ENCODE results near the gene FRY. TPM values are rescaled to one million over a fixed set of nuclear protein-coding genes. Genes with fewer than 3 reads are reported as not detected.

Gene FRY
- total RNA-seq, 1 donor: 12.5 TPM

DNA sequence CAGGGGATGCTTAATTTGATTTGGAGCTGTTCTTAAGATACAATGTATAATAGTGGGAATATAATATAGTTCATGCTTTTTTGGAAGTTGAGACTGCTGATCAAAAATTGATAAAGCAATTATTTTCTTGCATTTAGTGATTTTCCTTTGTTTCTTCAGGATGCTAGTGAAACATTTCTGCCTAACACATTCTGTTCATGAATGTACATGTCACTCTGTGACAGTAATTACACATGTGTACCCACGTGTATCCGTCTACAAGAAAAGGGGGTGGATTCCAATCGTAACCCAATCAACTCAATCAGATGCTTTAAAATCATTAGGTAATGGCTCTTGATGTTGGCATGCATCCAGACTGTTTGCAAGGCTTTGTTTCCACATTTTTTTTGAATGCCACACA, 5.0 kb upstream of the FRY start:
- H3K4me1 ChIP-seq (ENCODE audit: insufficient read depth, low read length): peaks cover 12% of the 10 kb centered on the region

DNA sequence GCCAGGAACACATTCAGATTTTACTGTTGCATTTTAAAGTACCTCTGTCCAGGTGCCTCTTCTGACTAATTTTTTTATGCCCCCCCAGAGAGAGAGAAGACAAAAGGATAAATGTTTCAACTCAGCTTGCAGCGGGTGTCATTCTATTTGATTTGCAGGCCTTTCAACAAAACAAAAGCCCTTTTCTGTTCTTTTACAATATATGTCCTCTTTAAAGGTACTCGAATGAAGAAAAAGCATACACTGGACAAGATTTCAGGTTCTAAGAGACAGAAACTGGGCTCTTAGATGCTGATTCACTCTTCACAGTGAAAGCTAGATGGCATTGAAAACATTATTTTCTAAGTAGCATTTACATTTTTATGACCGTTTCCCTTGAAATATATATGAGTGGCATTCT, 2.9 kb upstream of the FRY start:
- Histone ChIP-seq H3K4me1 (ENCODE audit: insufficient read depth, low read length) (peaks cover 19% of the 10 kb centered on the region), H3K27me3 (ENCODE audit: insufficient read depth, low read length) (no peaks in the 10 kb centered on the region), H3K4me3 (ENCODE audit: low read length) (no peak overlapping the region), H3K9me3 (ENCODE audit: low read depth, low read length) (no peaks in the 10 kb centered on the region)

More for the DNA sequence above, 5.0 kb upstream of the FRY start:
- Histone ChIP-seq H3K4me3 (ENCODE audit: low read length) (no peak overlapping the region), H3K27me3 (ENCODE audit: insufficient read depth, low read length) (no peaks in the 10 kb centered on the region), H3K9me3 (ENCODE audit: low read depth, low read length) (no peaks in the 10 kb centered on the region)

DNA sequence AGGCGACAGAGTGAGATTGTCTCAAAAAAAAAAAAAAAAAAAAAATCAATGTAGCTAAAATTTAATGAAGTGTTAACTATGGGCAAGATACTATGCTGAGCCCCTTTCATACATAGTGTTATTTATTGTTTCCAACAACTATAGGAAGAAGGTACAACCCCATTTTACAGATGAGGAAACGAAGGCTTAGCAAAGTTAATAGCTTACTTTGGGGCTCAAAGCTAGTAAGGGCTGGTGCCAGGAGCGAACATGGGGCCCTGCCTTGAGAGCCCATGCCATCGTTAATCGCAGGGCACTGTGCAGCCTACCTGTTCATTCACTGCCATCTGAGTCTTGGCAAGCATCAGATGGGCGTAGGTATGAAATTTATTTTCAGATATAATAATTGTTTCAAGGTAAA, 1.9 kb upstream of the FRY start:
- Histone ChIP-seq H3K4me1 (ENCODE audit: insufficient read depth, low read length) (peaks cover 29% of the 10 kb centered on the region), H3K9me3 (ENCODE audit: low read depth, low read length) (no peaks in the 10 kb centered on the region), H3K4me3 (ENCODE audit: low read length) (no peak overlapping the region), H3K27me3 (ENCODE audit: insufficient read depth, low read length) (no peaks in the 10 kb centered on the region)

DNA sequence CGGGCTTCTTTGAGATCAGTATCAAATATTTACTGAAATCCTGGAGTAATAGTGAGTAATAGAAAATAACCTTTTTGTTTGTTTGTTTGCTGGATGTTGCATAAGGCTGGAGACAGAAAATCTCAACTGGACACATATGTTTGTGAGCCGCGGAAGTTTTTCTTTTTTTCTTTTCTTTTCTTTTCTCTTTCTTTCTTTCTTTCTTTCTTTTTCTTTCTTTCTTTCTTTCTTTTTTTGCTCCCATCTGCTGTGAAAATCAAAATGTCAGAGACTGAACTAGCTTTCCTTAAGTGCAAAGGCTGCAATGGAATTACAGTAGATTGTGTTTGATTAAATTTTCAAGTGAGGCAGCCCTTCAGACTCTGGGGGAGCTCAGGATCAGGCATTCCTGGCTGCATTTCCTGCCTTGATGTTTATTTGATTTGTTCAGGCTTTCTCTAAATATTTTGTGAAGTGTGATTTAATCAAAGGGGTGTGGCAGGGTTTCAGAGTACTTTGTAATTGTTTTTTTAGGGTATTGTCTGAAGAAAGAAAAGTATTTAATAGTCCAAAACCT, 319 bp downstream of the FRY start:
- H3K9me3 ChIP-seq (ENCODE audit: low read depth, low read length): no peaks in the 10 kb centered on the region
- peak overlapping the region; percentile 69 for H3K4me3 ChIP-seq (ENCODE audit: low read length)
- no peaks in the 10 kb centered on the region for H3K27me3 ChIP-seq (ENCODE audit: insufficient read depth, low read length)
- H3K4me1 ChIP-seq (ENCODE audit: insufficient read depth, low read length): peaks cover 51% of the 10 kb centered on the region

DNA sequence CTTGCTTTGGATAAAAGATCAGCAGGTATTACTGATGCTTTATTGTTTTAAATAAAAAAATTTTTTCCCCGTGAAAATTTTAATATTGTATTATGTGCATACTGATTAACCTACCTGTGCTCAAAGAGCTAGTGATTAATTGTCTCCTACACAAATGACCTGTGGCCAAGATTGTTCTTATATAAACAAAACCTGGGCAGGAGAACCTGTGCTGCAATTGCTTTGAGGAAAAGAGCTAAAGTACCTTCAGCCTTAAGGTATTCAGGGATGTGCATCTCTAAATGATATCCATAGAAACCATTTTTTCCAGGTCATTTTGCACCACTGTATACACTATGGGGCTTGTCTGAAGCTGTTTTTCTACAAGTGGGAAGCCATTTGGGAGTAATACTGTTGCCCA, 1.2 kb downstream of the FRY start:
- Histone ChIP-seq H3K27me3 (ENCODE audit: insufficient read depth, low read length) (no peaks in the 10 kb centered on the region), H3K9me3 (ENCODE audit: low read depth, low read length) (no peaks in the 10 kb centered on the region), H3K4me3 (ENCODE audit: low read length) (peak overlapping the region; percentile 13), H3K4me1 (ENCODE audit: insufficient read depth, low read length) (peaks cover 55% of the 10 kb centered on the region)

DNA sequence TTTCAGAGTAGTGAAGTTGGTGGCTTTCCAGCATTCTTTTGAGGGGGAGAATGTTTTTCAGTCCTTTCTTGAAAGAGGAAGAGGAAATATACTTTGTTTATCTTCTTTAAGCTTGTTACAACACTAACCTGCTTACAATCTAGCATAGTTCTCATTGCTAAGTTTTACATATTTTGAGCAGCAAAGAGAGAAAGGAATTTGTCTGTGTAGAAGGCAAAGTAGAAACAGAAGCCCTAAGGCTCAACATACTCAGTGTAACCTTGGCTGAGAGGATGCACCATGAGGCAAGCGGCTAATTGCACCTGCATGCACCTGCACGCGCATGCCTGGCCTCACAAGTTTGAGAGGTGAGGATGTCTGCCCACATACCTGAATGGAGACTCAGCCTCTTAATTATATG, 2.2 kb downstream of the FRY start:
- peak overlapping the region; percentile 19 for H3K4me3 ChIP-seq (ENCODE audit: low read length)
- H3K9me3 ChIP-seq (ENCODE audit: low read depth, low read length): no peaks in the 10 kb centered on the region
- peaks cover 55% of the 10 kb centered on the region for H3K4me1 ChIP-seq (ENCODE audit: insufficient read depth, low read length)

DNA sequence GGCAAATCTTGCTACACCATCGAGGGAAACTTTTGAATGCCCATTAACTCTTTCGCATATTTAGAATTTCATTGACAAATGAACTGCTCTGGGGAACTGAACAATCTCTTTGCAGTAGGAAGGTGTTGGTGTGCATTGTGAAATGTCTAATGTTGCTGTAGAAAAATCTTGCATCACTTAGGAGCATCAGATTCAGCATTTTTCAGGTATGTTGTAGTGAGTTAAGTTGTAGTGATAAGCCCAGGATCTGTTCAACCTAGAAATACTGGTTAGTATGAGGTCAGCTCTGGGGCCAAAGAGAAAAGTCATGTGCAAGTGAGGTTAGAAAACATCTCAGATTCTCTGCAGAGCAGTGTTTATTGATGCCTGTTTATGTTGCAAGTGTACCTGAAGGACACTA, 4.1 kb downstream of the FRY start:
- H3K9me3 ChIP-seq (ENCODE audit: low read depth, low read length): no peaks in the 10 kb centered on the region
- H3K4me1 ChIP-seq (ENCODE audit: insufficient read depth, low read length): peaks cover 51% of the 10 kb centered on the region
- no peak overlapping the region for H3K4me3 ChIP-seq (ENCODE audit: low read length)

More for the DNA sequence above, 2.2 kb downstream of the FRY start:
- H3K27me3 ChIP-seq (ENCODE audit: insufficient read depth, low read length): no peaks in the 10 kb centered on the region

DNA sequence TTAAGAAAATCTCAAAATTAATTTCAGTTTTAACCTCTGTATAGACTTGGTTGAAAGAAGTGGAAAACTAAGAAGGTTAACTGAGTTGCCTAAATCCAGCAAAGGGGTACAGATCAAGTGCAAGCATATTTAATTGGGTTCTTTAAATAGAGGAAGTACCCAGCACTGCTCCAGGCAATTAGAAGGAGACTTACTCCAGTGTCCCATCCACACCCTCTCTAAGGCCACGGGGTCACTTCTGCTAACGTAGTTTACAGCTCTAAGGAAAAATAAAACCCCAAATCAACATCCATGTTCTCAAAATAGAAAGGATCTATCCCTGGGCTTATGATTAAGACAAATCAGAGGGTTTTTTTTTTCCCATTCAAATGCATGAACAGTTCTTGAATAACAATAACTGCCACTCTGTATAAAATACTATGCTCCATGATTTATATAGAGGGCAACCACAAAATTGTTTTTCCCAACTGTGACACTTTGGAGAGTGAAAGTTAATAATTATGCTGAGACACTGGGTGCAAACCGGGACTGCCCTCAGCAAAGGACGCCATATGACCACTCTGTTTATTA, 4.6 kb downstream of the FRY start:
- Histone ChIP-seq H3K27me3 (ENCODE audit: insufficient read depth, low read length) (no peaks in the 10 kb centered on the region), H3K4me3 (ENCODE audit: low read length) (no peak overlapping the region), H3K9me3 (ENCODE audit: low read depth, low read length) (no peaks in the 10 kb centered on the region), H3K4me1 (ENCODE audit: insufficient read depth, low read length) (peaks cover 49% of the 10 kb centered on the region)

More for the DNA sequence above, 4.1 kb downstream of the FRY start:
- no peaks in the 10 kb centered on the region for H3K27me3 ChIP-seq (ENCODE audit: insufficient read depth, low read length)

DNA sequence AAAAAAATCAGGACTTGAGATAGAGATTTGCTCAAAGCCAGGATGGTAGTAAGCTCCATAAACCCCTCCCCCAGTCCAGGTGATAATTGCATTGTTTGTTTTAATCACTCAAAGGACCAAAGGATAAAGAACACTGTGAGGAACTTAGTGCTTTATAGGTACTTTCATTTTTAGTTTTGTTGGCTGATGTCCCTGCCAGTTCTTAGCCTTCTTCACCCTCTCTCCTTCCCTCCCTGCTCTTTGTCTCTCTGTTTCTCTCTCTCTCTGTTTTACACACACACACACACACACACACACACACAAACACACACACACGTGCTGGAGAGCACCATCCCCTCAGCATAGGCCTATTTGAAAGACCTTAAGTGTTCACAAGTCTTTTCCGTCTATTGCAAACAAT, 5.2 kb downstream of the FRY start:
- peaks cover 51% of the 10 kb centered on the region for H3K4me1 ChIP-seq (ENCODE audit: insufficient read depth, low read length)

DNA sequence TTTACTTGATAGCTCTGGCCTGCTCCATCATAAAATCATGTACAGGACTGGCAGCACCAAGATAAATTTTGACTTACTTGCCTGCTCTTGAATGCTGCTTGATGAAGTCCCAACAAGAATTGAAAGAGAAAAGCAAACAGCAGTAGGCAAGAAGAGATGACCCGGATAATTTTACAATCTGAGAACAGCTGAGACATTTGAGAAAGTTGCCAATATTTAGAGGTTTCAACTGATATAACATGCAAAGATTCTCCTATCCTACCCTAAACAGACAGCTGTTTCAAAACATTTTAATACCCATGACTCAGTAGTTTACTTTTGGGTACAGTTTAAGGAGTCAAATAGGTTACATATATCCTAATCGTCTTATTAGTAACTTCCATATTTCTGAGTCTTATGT, 5.9 kb downstream of the FRY start:
- Histone ChIP-seq H3K9me3 (ENCODE audit: low read depth, low read length) (no peaks in the 10 kb centered on the region), H3K4me1 (ENCODE audit: insufficient read depth, low read length) (peaks cover 54% of the 10 kb centered on the region), H3K4me3 (ENCODE audit: low read length) (no peak overlapping the region), H3K27me3 (ENCODE audit: insufficient read depth, low read length) (no peaks in the 10 kb centered on the region)

More for the DNA sequence above, 5.2 kb downstream of the FRY start:
- no peak overlapping the region for H3K4me3 ChIP-seq (ENCODE audit: low read length)
- H3K9me3 ChIP-seq (ENCODE audit: low read depth, low read length): no peaks in the 10 kb centered on the region
- no peaks in the 10 kb centered on the region for H3K27me3 ChIP-seq (ENCODE audit: insufficient read depth, low read length)

DNA sequence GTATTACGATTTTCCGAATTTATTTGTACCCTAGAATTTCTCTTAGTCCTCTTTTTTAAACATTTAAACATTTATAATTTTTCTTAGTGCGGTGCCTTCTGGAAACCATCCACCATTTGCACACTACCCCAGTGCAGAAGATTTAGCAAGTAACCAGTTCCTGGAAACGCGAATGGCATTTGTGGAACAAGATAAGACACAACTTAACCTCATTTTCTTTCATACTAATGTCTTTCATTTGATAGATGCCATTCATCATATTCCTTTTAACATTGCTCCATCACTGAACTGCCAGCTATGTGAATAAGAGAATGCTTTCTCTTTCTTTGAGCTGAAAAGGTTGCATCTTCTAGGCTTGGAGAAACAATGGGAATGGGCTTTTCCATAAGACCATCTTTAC, 6.8 kb downstream of the FRY start:
- Histone ChIP-seq H3K27me3 (ENCODE audit: insufficient read depth, low read length) (no peaks in the 10 kb centered on the region), H3K9me3 (ENCODE audit: low read depth, low read length) (no peaks in the 10 kb centered on the region), H3K4me3 (ENCODE audit: low read length) (no peak overlapping the region), H3K4me1 (ENCODE audit: insufficient read depth, low read length) (peaks cover 54% of the 10 kb centered on the region)

DNA sequence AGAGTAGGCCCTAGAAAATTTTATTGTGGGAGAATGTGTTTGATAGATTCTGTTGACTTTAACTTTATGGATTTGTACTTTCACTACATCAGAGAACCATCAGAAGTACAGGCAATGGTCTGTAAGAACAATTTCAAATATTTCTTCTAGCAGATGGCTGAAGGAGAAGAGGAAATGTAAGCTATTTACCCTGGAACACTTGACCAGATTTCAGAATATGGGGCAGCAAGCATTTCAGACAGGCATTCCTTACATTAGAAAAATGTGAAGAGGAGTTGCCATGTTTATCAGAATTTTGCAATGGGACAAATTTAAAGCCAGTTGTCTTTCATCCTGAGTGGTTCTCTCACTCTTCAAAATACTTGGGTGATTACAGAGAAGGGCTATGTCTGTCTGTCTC, 7.5 kb downstream of the FRY start:
- Histone ChIP-seq H3K4me3 (ENCODE audit: low read length) (no peak overlapping the region), H3K27me3 (ENCODE audit: insufficient read depth, low read length) (no peaks in the 10 kb centered on the region), H3K4me1 (ENCODE audit: insufficient read depth, low read length) (peaks cover 50% of the 10 kb centered on the region)

DNA sequence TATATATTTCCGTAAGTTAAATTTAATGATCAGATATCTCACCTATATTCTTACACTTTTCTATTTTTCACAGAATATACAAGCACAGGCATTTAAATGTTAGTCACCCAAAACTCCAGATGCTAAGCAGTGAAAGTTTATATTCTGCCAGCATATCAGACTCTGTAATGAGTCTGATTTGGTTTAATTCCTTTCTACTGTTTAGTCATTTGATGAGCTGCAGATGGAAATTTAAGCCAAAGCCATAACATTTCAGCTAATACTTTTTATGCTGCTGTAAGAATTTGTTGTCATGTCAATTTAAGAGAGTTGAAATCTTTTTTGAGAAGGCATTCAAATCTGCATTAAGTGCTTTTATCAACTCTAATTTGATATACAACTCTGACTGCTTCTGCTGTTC, 8.0 kb downstream of the FRY start:
- Histone ChIP-seq H3K4me3 (ENCODE audit: low read length) (no peak overlapping the region), H3K9me3 (ENCODE audit: low read depth, low read length) (no peaks in the 10 kb centered on the region), H3K4me1 (ENCODE audit: insufficient read depth, low read length) (peaks cover 48% of the 10 kb centered on the region), H3K27me3 (ENCODE audit: insufficient read depth, low read length) (no peaks in the 10 kb centered on the region)

More for the DNA sequence above, 7.5 kb downstream of the FRY start:
- no peaks in the 10 kb centered on the region for H3K9me3 ChIP-seq (ENCODE audit: low read depth, low read length)

DNA sequence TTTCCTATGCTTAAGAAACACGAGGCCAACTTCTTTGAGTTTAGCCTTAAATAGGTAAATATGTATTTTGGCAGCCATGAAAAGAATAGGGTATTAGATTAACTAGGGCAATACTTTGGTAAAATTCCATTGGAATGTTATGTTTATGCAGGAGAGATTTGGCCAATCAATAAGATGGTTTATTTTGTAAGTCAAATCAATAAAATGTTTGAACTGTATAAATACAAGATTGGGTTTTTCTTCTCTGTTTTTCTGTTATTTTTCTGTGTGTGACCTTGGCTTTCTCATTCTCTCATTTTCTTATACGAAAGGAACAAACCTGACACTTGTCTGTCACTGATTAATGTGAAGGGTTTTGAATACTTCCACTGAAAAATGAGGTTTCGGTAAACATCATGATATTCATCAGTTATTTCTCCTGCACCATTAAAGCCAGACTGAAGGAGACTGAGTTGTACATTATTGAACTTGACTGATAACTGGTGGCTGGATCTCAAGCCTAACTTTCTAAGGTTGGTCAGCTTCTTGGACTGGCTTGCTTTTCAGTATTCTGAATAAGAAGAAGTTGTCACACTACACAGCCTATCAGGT, 8.6 kb downstream of the FRY start:
- peaks cover 47% of the 10 kb centered on the region for H3K4me1 ChIP-seq (ENCODE audit: insufficient read depth, low read length)
- H3K27me3 ChIP-seq (ENCODE audit: insufficient read depth, low read length): no peaks in the 10 kb centered on the region
- H3K9me3 ChIP-seq (ENCODE audit: low read depth, low read length): no peaks in the 10 kb centered on the region
- no peak overlapping the region for H3K4me3 ChIP-seq (ENCODE audit: low read length)

DNA sequence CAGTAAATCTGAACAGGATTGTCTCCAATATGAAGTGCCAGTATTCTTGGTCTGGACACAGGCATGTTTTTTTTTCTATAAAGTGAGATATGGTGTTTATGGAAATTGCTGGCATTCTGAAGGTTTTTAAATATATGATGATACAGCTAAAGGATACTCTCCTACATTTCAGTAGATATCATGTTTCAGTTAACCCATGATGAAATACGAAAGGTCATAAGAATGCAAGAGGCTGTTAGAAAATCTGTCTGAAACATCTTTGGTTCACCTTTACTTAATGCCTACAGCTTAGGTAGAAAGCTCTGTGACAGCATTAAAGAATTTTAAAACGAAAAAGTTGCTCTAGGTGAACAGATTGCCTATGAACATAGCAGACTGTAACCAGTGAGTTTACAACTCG, 9.1 kb downstream of the FRY start:
- H3K27me3 ChIP-seq (ENCODE audit: insufficient read depth, low read length): no peaks in the 10 kb centered on the region

DNA sequence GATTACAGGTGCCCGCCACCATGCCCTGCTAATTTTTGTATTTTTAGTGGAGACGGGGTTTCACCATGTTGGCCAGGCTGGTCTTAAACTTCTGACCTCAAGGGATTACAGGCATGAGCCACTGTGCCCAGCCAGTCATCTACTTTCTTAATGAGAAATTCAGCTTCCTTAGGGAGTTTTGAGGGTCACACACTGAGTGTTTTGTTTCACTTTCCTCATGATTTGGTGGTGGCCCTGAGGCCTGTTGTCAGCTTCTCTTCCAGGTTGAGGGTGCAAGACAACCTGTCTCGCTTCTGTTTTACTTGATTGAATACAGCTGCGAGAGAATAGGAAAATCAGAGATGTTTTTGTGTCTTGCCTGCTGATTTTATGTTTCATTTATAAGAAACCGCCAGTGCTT, 9.9 kb downstream of the FRY start:
- Histone ChIP-seq H3K4me3 (ENCODE audit: low read length) (no peak overlapping the region), H3K4me1 (ENCODE audit: insufficient read depth, low read length) (peaks cover 47% of the 10 kb centered on the region), H3K27me3 (ENCODE audit: insufficient read depth, low read length) (no peaks in the 10 kb centered on the region), H3K9me3 (ENCODE audit: low read depth, low read length) (no peaks in the 10 kb centered on the region)

More for the DNA sequence above, 9.1 kb downstream of the FRY start:
- Histone ChIP-seq H3K4me3 (ENCODE audit: low read length) (no peak overlapping the region), H3K9me3 (ENCODE audit: low read depth, low read length) (no peaks in the 10 kb centered on the region), H3K4me1 (ENCODE audit: insufficient read depth, low read length) (peaks cover 47% of the 10 kb centered on the region)
